T-helper 2 cell treated with Interferon-gamma antibody and Interleukin-4, amounts not matched to agents 5 μg/mL and 100 μg/mL, for 36 hours (primary cell): ENCODE data around the gene PREP.
A peak's percentile ranks its signal among the peaks of the same experiment; 100 is the strongest.

Source experiments
- DNase-seq: peaks from one replicate; pipeline ENCODE4 v3.0.0; 2021; ENCODE audit warnings: low spot score
- H3K27ac Mint-ChIP-seq: one replicate; pipeline ENCODE4 v1.8.0; 2021; ENCODE audit warnings: mild to moderate bottlenecking, mixed read lengths
- H3K27me3 Mint-ChIP-seq: one replicate; pipeline ENCODE4 v1.8.0; 2021; ENCODE audit warnings: low read depth, mixed read lengths
- H3K36me3 Mint-ChIP-seq: one replicate; pipeline ENCODE4 v1.8.0; 2021; ENCODE audit warnings: low read depth, mixed read lengths
- H3K4me1 Mint-ChIP-seq: one replicate; pipeline ENCODE4 v1.8.0; 2021; ENCODE audit warnings: low read depth, mixed read lengths
- H3K4me3 Mint-ChIP-seq: one replicate; pipeline ENCODE4 v1.8.0; 2022; ENCODE audit warnings: mild to moderate bottlenecking, moderate library complexity, mixed read lengths
- H3K9me3 Mint-ChIP-seq: one replicate; pipeline ENCODE4 v1.8.0; 2021; ENCODE audit warnings: mixed read lengths

Gene PREP

DNA sequence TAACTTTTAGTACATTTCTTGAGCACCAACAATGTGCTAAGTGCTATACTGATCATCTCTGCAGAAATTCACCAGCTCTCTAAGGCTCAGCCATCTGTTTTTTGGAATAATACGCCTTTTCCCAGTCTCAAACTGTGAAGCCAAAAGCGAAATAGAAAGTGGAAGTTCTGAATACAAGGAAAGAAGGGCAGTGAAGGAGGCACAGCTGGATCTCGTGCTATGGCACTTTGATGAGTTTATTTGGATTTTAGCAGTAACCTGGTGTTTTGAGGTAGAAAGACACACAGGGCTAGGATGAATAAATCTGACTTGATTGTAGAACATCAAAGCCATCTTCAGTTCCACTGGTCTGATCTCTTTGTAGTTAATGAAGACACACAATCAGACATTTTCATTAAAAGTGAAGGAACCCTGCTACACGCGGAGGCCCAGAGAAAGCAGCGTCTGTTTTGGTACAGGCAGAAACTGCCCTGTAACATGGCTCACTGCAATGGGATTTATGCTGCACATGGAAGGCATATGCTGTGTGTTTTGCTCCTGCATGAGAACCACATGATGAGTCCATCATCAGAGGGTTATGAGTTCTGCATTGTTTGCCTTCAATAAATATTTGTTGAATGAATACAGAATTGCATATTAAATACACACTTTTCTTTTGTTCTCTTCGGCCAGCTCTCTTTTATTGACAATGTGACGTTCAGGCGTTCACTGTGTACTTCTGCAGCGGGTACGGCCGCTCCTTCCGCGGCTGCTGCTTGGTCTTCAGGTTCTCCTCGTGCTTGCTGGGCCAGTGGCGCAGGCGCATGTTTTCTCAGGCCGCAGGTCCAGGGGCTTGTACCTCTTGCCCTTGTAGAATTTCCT lies 100.9 kb downstream of the PREP start:
- Mint-ChIP-seq H3K4me1 (no peaks in the 10 kb centered on the region), H3K36me3 (peaks cover 12% of the 10 kb centered on the region), H3K4me3 (no peak overlapping the region), H3K9me3 (no peaks in the 10 kb centered on the region), H3K27me3 (no peaks in the 10 kb centered on the region), H3K27ac (no peak overlapping the region)
- no peak for DNase-seq

DNA sequence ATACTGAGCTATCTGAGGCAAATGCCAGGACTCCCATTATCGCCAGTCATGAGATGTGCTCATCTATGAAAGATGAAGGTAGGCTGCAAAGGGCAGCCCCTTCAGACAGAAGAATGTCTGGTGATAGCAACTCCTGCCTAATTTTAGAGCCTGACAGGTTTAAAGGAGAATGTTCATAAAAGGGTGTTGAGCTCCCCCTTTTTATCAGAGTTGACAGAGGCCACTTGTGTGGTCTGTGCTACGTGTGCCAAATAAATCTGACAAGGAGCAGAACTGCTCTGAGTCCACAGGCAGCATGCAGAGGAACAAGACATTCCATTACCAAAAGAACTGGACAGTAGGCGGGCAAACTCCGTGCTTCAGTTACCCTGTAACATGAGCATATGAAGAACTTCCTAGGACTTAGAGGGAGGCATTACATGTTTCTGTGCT lies 101.8 kb downstream of the PREP start:
- no peaks in the 10 kb centered on the region for H3K4me1 Mint-ChIP-seq
- H3K27me3 Mint-ChIP-seq = no peaks in the 10 kb centered on the region
- H3K9me3 Mint-ChIP-seq = no peaks in the 10 kb centered on the region
- no peak for DNase-seq
- H3K27ac Mint-ChIP-seq = no peak overlapping the region
- no peak overlapping the region for H3K4me3 Mint-ChIP-seq
- peaks cover 14% of the 10 kb centered on the region for H3K36me3 Mint-ChIP-seq

DNA sequence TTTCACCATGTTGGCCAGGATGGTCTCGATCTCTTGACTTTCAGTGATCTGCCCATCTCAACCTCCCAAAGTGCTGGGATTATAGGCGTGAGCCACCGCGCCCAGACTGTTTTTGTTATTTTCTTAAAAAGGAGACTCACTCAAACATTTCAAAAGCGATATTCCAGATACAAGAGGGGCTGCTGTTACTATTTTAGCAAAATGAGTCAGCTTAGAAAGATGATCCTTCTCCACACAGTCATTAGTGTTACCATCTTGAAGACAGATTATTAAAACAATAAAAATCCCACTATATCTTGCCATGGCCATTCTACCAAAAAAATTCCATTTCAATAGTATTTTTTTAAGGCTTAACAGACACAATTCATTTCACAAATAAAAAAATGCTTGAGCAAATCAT lies 102.8 kb downstream of the PREP start:
- Mint-ChIP-seq H3K36me3 (peaks cover 18% of the 10 kb centered on the region), H3K4me1 (no peaks in the 10 kb centered on the region), H3K27ac (no peak overlapping the region), H3K27me3 (no peaks in the 10 kb centered on the region), H3K4me3 (no peak overlapping the region), H3K9me3 (no peaks in the 10 kb centered on the region)
- no peak for DNase-seq

DNA sequence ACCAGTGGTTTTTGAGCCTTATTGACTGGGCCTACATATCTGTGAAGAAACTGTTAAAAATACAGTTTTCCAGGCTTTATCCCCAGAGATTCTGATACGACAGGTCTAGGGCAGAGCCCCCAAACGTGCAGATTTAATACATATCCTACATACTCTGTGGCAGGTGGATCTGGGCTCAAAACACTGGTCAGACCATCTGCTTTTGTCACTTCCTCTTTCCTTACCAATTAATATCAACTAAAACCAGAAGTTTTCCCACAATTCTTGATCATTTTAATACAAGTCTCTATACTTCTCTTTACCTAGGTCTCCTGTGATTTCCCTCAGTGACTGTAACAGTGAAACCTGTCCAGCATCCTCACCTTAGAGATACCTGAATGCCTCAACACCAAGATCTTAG lies 108.8 kb downstream of the PREP start:
- DNase-seq = no peak
- H3K36me3 Mint-ChIP-seq = peaks cover 16% of the 10 kb centered on the region
- no peaks in the 10 kb centered on the region for H3K9me3 Mint-ChIP-seq
- no peaks in the 10 kb centered on the region for H3K27me3 Mint-ChIP-seq
- H3K27ac Mint-ChIP-seq = no peak overlapping the region
- H3K4me1 Mint-ChIP-seq = peaks cover 8% of the 10 kb centered on the region
- H3K4me3 Mint-ChIP-seq = no peak overlapping the region

DNA sequence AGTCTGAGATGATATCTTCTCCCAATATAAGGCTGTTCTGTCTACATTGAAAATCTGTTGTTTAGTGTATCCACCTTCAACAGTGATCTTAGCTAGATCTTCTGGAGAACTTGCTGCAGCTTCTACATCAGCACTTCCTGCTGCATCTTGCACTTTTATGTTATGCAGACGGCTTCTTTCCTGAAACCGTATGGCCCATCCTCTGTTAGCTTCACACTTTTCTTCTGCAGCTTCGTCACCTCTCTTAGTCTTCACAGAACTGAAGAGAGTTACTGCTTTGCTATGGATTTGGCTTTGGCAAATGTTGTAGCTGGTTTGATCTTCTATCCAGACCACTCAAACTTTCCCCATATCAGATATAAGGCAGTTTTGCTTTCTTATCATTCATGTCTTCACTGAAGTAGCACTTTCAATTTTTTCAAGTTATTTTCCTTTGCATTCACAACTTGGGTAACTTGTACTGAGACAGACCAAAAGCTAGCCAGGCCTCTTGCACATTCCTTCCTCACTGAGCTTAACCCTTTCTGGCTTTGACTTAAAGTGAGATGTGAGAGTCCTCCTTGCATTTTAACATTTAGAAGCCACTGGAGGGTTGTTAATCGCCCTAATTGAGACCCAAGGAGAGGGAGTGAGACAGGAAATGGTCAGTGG lies 110.1 kb downstream of the PREP start:
- no peak for DNase-seq
- H3K4me3 Mint-ChIP-seq = no peak overlapping the region
- H3K4me1 Mint-ChIP-seq = peaks cover 8% of the 10 kb centered on the region
- peaks cover 19% of the 10 kb centered on the region for H3K36me3 Mint-ChIP-seq
- no peaks in the 10 kb centered on the region for H3K9me3 Mint-ChIP-seq
- no peaks in the 10 kb centered on the region for H3K27me3 Mint-ChIP-seq
- peak overlapping the region; percentile 42 for H3K27ac Mint-ChIP-seq

DNA sequence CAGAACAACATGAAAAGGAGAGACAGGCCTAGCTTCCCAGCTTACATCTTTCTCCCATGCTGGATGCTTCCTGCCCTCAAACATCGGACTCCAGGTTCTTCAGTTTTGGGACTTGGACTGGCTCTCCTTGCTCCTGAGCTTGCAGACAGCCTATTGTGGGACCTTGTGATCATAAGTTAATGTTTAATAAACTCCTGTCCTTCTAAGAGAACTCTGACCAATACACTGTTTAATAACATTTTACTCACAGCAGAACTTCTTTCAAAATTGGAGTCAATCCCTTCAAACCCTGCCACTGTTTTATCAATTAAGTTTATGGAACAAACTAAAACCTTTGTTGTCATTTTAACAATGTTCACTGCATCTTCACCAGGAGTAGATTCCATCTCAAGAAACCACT lies 111.4 kb downstream of the PREP start:
- no peak for DNase-seq
- no peak overlapping the region for H3K27ac Mint-ChIP-seq
- H3K4me3 Mint-ChIP-seq = no peak overlapping the region
- peaks cover 8% of the 10 kb centered on the region for H3K4me1 Mint-ChIP-seq
- H3K9me3 Mint-ChIP-seq = no peaks in the 10 kb centered on the region
- H3K36me3 Mint-ChIP-seq = peaks cover 16% of the 10 kb centered on the region
- H3K27me3 Mint-ChIP-seq = no peaks in the 10 kb centered on the region

DNA sequence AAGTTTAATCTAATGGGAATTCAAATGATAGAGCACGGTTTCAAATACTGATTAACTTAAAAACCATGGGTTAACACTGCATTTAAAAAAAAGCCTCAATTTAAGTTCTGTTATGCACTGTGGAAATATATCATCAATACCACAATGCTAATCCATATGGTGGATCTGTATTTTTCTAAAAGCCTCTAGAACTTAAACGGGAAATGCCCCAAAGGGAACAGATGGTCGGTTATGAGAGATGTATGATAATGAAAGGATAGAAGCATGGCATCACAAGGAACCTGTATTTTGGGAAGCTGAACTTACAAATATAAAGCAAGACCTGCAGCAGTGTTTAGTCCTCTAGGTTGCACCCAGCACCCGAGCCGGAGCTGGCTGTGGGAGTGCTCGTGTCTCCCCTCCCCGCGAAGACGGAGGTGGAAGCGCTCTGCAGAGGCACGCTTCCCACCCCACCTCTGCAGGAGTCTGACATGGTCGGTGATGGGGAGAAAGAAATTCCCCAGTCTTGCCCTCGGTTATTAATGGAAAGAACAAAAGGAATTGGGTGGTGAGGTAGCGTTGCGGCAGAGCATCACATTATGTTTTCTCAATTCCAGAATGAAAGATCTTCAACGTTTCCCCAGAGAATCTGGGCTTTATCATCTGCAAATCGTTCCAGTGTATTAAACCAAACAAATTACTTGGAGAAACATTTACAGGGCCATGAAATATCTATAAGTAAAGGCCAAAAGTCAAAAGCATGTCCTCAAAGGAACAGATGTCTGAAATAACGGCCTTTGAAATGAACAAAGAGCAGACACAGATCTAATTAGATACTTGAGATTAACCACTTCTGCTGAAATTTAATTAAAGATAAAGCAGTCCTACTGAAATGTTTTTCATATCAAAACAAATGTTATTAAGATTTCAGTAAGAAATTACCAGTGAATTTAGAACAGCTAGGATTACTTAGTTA lies 120.0 kb downstream of the PREP start:
- DNase-seq = no peak
- Mint-ChIP-seq H3K4me1 (no peaks in the 10 kb centered on the region), H3K27me3 (no peaks in the 10 kb centered on the region), H3K4me3 (no peak overlapping the region), H3K36me3 (peaks cover 33% of the 10 kb centered on the region), H3K9me3 (no peaks in the 10 kb centered on the region), H3K27ac (no peak overlapping the region)

DNA sequence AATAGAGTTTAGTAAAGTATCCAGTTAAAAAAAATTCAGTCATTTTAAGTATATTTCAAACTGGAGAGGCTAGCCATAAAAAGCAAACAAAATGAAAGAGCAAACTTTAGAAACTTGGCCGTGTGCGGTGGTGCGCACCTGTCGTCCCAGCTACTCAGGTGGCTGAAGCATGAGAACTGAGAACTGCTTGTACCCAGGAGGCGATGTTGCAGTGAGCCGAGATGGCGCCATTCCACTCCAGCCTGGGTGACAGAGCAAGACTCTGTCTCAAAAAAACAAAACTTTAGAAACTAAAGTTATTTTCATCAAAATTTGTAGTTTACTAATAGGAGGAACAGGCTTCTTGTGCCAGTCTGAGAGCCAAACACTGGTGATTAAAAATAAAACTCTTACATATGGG lies 122.8 kb downstream of the PREP start:
- Mint-ChIP-seq H3K27ac (no peak overlapping the region), H3K4me1 (no peaks in the 10 kb centered on the region), H3K27me3 (no peaks in the 10 kb centered on the region), H3K36me3 (peaks cover 44% of the 10 kb centered on the region), H3K9me3 (no peaks in the 10 kb centered on the region), H3K4me3 (no peak overlapping the region)
- no peak for DNase-seq

DNA sequence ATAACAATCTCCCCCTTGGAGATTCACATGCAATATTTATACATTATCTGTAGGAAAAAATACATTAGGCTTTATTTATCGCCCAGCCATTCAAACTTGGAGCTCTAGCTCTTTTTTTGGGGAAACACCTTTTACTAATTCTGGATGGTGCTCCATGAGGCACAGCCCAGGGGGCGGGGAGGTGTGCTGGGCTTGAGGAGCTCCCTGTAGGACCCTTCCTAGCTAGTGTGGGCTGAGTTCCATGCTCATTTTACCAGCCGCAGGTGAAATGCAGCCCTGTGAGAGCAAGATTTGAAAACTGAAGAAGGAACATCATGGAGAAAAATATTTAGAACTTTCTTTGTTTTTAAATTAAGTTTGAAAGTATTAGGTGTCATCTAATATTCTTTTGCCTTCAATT lies 123.4 kb downstream of the PREP start:
- Mint-ChIP-seq H3K36me3 (peaks cover 39% of the 10 kb centered on the region), H3K4me3 (no peak overlapping the region), H3K27me3 (no peaks in the 10 kb centered on the region), H3K9me3 (no peaks in the 10 kb centered on the region), H3K27ac (no peak overlapping the region), H3K4me1 (no peaks in the 10 kb centered on the region)
- no peak for DNase-seq

DNA sequence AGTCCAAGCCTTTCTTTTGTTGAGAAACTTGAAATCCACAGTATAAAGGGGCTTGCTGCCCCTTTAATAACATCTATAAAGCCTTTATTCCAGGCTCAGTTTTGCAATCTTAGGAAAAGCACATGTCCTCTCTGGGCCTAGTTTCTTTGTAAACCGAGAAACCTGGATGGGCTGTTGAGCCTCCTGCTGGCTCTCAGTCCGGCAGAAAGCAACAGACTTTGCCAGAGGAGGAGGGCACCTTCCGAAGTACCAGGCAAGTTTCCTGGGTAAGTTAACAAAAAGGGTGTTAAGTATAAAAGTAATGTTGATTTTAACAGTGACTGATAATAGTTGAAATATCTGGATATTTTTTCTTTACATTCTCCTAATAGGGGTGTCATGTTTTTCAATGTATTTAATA lies 124.1 kb downstream of the PREP start:
- no peak overlapping the region for H3K4me3 Mint-ChIP-seq
- H3K9me3 Mint-ChIP-seq = no peaks in the 10 kb centered on the region

DNA sequence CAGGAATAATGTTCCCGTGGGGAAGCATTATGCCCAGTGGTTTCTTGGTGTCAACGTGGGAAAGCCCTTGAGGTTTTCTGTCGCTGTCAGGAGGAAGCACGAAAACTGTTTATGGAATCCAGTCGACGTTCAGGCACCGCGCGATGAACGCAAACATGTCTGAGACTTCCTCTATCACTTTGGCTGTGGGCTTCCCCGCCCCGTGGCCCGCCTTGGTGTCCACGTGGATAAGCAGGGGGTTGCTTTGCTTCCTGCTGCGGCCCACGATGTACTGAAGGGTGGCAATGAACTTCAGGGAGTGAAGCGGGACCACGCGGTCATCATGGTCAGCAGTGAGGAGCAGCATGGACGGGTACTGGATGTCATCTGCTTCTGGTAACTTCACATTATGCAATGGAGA lies 124.8 kb downstream of the PREP start:
- Mint-ChIP-seq H3K27ac (no peak overlapping the region), H3K4me1 (no peaks in the 10 kb centered on the region), H3K9me3 (no peaks in the 10 kb centered on the region), H3K27me3 (no peaks in the 10 kb centered on the region), H3K36me3 (peaks cover 38% of the 10 kb centered on the region), H3K4me3 (no peak overlapping the region)
- no peak for DNase-seq

More for the DNA sequence above, 124.1 kb downstream of the PREP start:
- Mint-ChIP-seq H3K27me3 (no peaks in the 10 kb centered on the region), H3K27ac (no peak overlapping the region), H3K4me1 (no peaks in the 10 kb centered on the region), H3K36me3 (peaks cover 38% of the 10 kb centered on the region)
- DNase-seq = no peak

DNA sequence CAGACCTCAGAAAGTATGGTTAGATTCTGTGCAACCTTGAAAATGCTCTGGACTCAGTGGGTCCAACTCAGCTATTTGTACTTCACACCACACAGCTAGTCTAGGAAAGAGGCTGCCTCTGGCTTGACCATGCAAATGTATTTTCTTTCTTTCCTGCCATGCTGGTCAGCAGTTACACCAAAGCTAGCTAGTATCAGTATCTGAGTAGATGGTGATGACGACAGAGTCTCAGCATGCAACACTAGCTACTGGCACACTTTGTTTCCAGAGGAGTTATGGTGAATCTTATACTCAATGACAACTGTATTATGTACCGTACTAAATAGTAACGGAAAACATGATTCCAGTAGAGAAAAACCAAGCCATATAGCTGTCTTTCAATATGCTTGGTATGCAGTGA lies 126.5 kb downstream of the PREP start:
- no peak for DNase-seq

DNA sequence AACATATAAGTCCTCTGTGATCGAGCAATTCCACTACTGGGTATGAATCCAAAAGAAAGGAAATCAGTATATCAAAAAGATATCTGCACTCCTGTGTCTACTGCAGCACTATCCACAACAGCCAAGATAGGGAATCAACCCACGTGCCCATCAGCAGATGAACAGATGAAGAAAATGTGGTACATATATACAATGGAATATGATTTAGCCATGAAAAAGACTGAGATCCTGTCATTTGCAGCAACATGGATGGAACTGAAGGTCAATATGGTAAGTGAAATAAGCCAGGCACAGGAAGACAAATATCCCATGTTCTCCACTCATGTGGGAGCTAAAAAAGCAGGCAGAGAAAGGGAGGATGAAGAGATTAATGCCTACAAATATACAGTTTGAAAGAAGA lies 127.3 kb downstream of the PREP start:
- Mint-ChIP-seq H3K36me3 (peaks cover 20% of the 10 kb centered on the region), H3K27ac (no peak overlapping the region), H3K4me1 (no peaks in the 10 kb centered on the region), H3K27me3 (no peaks in the 10 kb centered on the region), H3K9me3 (no peaks in the 10 kb centered on the region), H3K4me3 (no peak overlapping the region)
- no peak for DNase-seq

More for the DNA sequence above, 126.5 kb downstream of the PREP start:
- Mint-ChIP-seq H3K27ac (no peak overlapping the region), H3K27me3 (no peaks in the 10 kb centered on the region), H3K4me3 (no peak overlapping the region), H3K4me1 (no peaks in the 10 kb centered on the region), H3K36me3 (peaks cover 25% of the 10 kb centered on the region), H3K9me3 (no peaks in the 10 kb centered on the region)

DNA sequence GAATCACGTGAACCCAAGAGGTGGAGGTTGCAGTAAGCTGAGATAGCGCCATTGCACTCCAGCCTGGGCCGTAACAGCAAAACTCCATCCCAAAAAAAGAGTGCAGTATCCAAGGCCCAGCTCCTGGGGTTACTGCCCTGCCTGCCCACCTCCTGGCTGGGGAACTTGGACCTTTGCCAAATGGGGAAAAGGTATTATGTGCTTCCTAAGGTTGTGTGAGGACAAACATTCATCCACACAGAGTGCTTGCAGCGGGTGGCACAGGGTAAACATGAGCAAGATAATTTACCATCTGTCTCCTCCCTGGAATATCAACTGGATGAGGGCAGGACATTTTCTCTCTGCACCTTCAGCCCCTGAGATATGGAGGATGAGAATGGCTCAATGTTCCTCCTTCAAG lies 128.2 kb downstream of the PREP start:
- H3K4me3 Mint-ChIP-seq = no peak overlapping the region
- peaks cover 20% of the 10 kb centered on the region for H3K36me3 Mint-ChIP-seq
- H3K27me3 Mint-ChIP-seq = no peaks in the 10 kb centered on the region
- no peak for DNase-seq
- H3K4me1 Mint-ChIP-seq = no peaks in the 10 kb centered on the region
- no peak overlapping the region for H3K27ac Mint-ChIP-seq
- H3K9me3 Mint-ChIP-seq = no peaks in the 10 kb centered on the region
